Measurements from ENCODE around the gene PDCD10. TPM values are rescaled to one million over a fixed set of nuclear protein-coding genes. Genes with fewer than 3 reads are reported as not detected.

Gene PDCD10

GRCh38 chr3:167650459-167650858, 84.2 kb downstream of the PDCD10 start:
- Histone ChIP-seq H3K4me2 (ENCODE audit: low read length, poor library complexity, severe bottlenecking) (no peak overlapping the region), H3K27ac (ENCODE audit: low read length, poor library complexity, severe bottlenecking) (no peak overlapping the region), H2BK120ac (ENCODE audit: low read depth, low read length) (no peak overlapping the region), H2AFZ (ENCODE audit: low read depth, low read length) (no peak overlapping the region), H3K36me3 (ENCODE audit: control insufficient read depth in 1 of 2, insufficient read depth in 2 of 2, low read depth in 1 of 2, low read length in 2 of 2) (no peaks in the 10 kb centered on the region), H2BK5ac (ENCODE audit: low read depth, low read length, poor library complexity, severe bottlenecking) (no peak overlapping the region), H3K18ac (ENCODE audit: low read depth in 1 of 2, low read length in 2 of 2) (no peak overlapping the region), H3K4me1 (ENCODE audit: control insufficient read depth, insufficient read depth, low read depth, low read length) (no peaks in the 10 kb centered on the region), H3K4ac (ENCODE audit: low read depth in 1 of 2, low read length in 2 of 2) (no peak overlapping the region), H3K9me3 (ENCODE audit: control insufficient read depth, low read length) (peaks cover 8% of the 10 kb centered on the region), H2BK15ac (ENCODE audit: low read depth, poor library complexity, severe bottlenecking) (no peak overlapping the region), H3K23ac (ENCODE audit: low read length in 2 of 2) (no peak overlapping the region), H3K14ac (ENCODE audit: low read length in 2 of 2) (no peak overlapping the region), H3K79me1 (replicated peaks; ENCODE audit: low read length, poor library complexity, severe bottlenecking) (no peaks in the 10 kb centered on the region), H4K91ac (ENCODE audit: low read length) (no peak overlapping the region), H3K9ac (ENCODE audit: low read length) (no peak overlapping the region), H2BK12ac (ENCODE audit: low read length in 2 of 2) (no peak overlapping the region), H3K27me3 (ENCODE audit: control insufficient read depth in 1 of 2, insufficient read depth in 1 of 2, low read length in 2 of 2) (no peaks in the 10 kb centered on the region), H2AK5ac (ENCODE audit: low read length, severe bottlenecking) (no peak overlapping the region), H4K8ac (ENCODE audit: low read length) (no peak overlapping the region), H3K4me3 (ENCODE audit: insufficient read depth in 1 of 2, low read depth in 1 of 2, low read length in 2 of 2) (no peak overlapping the region)
- DNase-seq = no peak
- no CpG with 5 or more reads among the region's 2 CpGs for WGBS

GRCh38 chr3:167649746-167650145, 84.9 kb downstream of the PDCD10 start:
- 65% methylated on average over 1 of the region's 1 CpG for WGBS
- no peak overlapping the region for H2BK120ac ChIP-seq (ENCODE audit: low read depth, low read length)
- H3K27me3 ChIP-seq (ENCODE audit: control insufficient read depth in 1 of 2, insufficient read depth in 1 of 2, low read length in 2 of 2) = no peaks in the 10 kb centered on the region
- no peak overlapping the region for H3K14ac ChIP-seq (ENCODE audit: low read length in 2 of 2)
- H4K8ac ChIP-seq (ENCODE audit: low read length) = no peak overlapping the region
- H3K36me3 ChIP-seq (ENCODE audit: control insufficient read depth in 1 of 2, insufficient read depth in 2 of 2, low read depth in 1 of 2, low read length in 2 of 2) = no peaks in the 10 kb centered on the region
- H2AK5ac ChIP-seq (ENCODE audit: low read length, severe bottlenecking) = no peak overlapping the region
- no peak overlapping the region for H3K9ac ChIP-seq (ENCODE audit: low read length)
- no peak overlapping the region for H3K4me3 ChIP-seq (ENCODE audit: insufficient read depth in 1 of 2, low read depth in 1 of 2, low read length in 2 of 2)
- H3K27ac ChIP-seq (ENCODE audit: low read length, poor library complexity, severe bottlenecking) = no peak overlapping the region
- H3K9me3 ChIP-seq (ENCODE audit: control insufficient read depth, low read length) = peaks cover 10% of the 10 kb centered on the region
- H2BK12ac ChIP-seq (ENCODE audit: low read length in 2 of 2) = no peak overlapping the region
- H3K79me1 ChIP-seq (replicated peaks; ENCODE audit: low read length, poor library complexity, severe bottlenecking) = no peaks in the 10 kb centered on the region
- H3K4ac ChIP-seq (ENCODE audit: low read depth in 1 of 2, low read length in 2 of 2) = no peak overlapping the region
- no peak for DNase-seq
- no peak overlapping the region for H3K18ac ChIP-seq (ENCODE audit: low read depth in 1 of 2, low read length in 2 of 2)
- H3K4me2 ChIP-seq (ENCODE audit: low read length, poor library complexity, severe bottlenecking) = no peak overlapping the region
- no peak overlapping the region for H2BK15ac ChIP-seq (ENCODE audit: low read depth, poor library complexity, severe bottlenecking)
- no peak overlapping the region for H2AFZ ChIP-seq (ENCODE audit: low read depth, low read length)
- no peak overlapping the region for H3K23ac ChIP-seq (ENCODE audit: low read length in 2 of 2)
- H2BK5ac ChIP-seq (ENCODE audit: low read depth, low read length, poor library complexity, severe bottlenecking) = no peak overlapping the region
- no peak overlapping the region for H4K91ac ChIP-seq (ENCODE audit: low read length)
- H3K4me1 ChIP-seq (ENCODE audit: control insufficient read depth, insufficient read depth, low read depth, low read length) = no peaks in the 10 kb centered on the region

DNA sequence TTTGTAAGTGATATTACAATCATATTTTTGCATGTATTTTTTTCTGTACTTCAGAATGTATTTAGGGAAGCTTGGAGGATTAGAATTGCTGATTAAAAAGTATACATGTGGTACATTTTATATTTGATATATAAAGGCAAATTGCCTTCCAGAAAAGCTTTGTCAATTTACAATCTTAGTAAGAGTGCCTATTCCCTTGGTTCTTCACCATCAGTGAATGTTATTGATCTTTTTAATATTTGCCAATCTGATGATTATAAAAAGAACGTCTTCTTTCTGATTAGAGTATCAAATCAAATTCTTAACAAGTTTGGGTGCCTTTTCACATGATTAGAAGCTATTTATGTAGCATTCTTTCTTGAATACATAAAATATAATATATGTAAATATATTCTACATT, 90.1 kb downstream of the PDCD10 start:
- Histone ChIP-seq H3K4me3 (ENCODE audit: insufficient read depth in 1 of 2, low read depth in 1 of 2, low read length in 2 of 2) (no peak overlapping the region), H3K36me3 (ENCODE audit: control insufficient read depth in 1 of 2, insufficient read depth in 2 of 2, low read depth in 1 of 2, low read length in 2 of 2) (no peaks in the 10 kb centered on the region), H2BK120ac (ENCODE audit: low read depth, low read length) (no peak overlapping the region), H3K23ac (ENCODE audit: low read length in 2 of 2) (no peak overlapping the region), H2BK12ac (ENCODE audit: low read length in 2 of 2) (no peak overlapping the region), H3K4me1 (ENCODE audit: control insufficient read depth, insufficient read depth, low read depth, low read length) (no peaks in the 10 kb centered on the region), H3K9me3 (ENCODE audit: control insufficient read depth, low read length) (peaks cover 23% of the 10 kb centered on the region), H2AK5ac (ENCODE audit: low read length, severe bottlenecking) (no peak overlapping the region), H3K9ac (ENCODE audit: low read length) (no peak overlapping the region), H2BK15ac (ENCODE audit: low read depth, poor library complexity, severe bottlenecking) (no peak overlapping the region), H3K27me3 (ENCODE audit: control insufficient read depth in 1 of 2, insufficient read depth in 1 of 2, low read length in 2 of 2) (no peaks in the 10 kb centered on the region), H2BK5ac (ENCODE audit: low read depth, low read length, poor library complexity, severe bottlenecking) (no peak overlapping the region), H3K18ac (ENCODE audit: low read depth in 1 of 2, low read length in 2 of 2) (no peak overlapping the region), H3K4me2 (ENCODE audit: low read length, poor library complexity, severe bottlenecking) (no peak overlapping the region), H4K91ac (ENCODE audit: low read length) (no peak overlapping the region), H3K14ac (ENCODE audit: low read length in 2 of 2) (no peak overlapping the region), H3K4ac (ENCODE audit: low read depth in 1 of 2, low read length in 2 of 2) (no peak overlapping the region), H3K79me1 (replicated peaks; ENCODE audit: low read length, poor library complexity, severe bottlenecking) (no peaks in the 10 kb centered on the region), H4K8ac (ENCODE audit: low read length) (no peak overlapping the region), H2AFZ (ENCODE audit: low read depth, low read length) (no peak overlapping the region), H3K27ac (ENCODE audit: low read length, poor library complexity, severe bottlenecking) (no peak overlapping the region)
- WGBS = no CpG with 5 or more reads among the region's 1 CpG
- DNase-seq = no peak

Small RNA genes lying within 50 kb of the gene (small RNA-seq; reads per million reads assigned to genes)
- not detected for gene HMGN1P8 (ENCODE audit: low read depth)
